ENCODE measurements around the gene FOXD1.
"Not testable (repeated sequence)": the region's sequence is repeated elsewhere in the genome, so short reads cannot be mapped to it uniquely, and the experiment has no call there.

Gene FOXD1

GRCh38 chr5:73417303-73418034 lies 31.1 kb downstream of the FOXD1 start:
- no peak for DNase-seq (ENCODE audit: low read depth)

DNA sequence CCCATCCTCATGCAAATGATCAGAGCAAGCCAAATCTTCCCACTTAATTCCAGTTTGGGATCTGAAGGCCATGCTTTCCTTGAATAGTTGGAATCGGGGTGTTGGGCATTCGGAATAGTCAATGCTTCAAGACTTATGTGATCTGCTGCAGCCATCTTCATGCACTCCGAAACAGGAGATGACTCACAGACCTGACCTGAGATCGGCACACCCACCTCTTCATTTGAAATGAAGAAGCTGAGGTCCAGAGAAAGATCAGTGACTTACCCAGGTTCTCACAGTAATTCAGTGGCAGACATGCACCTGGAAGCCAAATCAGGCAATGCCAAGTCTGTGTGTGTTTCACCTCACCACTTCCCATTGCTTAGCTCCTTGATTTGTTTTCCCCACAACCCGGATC lies 33.0 kb downstream of the FOXD1 start:
- DNase-seq (ENCODE audit: low read depth), result no peak

GRCh38 chr5:73415171-73415570 lies 33.4 kb downstream of the FOXD1 start:
- no peak for DNase-seq (ENCODE audit: low read depth)

DNA sequence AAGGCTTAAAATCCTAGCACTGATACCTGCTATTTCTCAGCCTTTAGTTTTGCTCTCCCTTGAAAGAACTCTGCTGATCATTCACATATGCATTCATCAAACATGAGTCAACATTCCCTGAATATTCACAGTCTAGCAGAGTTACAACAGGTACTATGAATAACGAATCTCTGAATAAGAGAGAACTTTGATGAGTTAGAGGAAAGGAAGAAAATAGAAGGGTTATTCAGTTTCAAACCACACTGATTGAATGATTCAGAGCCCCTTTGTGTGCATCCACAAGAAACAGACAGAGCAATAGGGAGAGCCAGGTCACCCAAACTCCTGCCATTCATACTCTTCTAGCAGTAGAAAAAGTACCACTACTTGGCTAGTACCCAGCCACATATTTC lies 36.0 kb downstream of the FOXD1 start:
- DNase-seq (ENCODE audit: low read depth), result no peak

DNA sequence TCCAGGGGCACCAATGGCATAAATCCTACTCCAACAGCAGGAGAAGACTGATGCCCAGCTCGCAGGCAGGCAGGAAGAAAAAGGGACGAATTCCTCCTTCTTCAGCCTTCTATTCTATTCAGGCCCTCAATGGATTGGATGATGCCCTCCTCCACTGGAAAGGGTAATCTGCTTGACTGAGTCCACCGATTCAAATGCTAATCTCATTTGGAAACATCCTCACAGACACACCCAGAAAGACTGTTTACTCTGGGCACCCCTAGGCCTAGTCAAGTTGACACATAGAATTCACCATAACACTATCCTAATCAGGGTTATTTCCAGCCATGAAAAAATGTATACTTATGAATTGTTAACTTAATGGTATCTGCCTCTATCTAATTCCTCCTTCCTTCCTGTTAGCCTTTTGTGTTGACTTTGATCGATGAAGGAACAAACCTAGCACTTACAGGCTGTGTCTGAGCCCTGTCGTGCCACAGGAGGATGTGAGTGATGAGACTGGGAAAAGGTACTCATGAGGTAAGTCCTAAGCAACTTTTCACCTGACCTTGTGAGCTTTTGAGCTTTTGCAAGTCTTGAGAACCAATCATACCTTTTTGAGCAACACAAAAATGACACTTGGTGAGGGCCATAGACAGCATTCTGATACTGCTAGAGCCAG lies 36.5 kb downstream of the FOXD1 start:
- no peak for DNase-seq (ENCODE audit: low read depth)

DNA sequence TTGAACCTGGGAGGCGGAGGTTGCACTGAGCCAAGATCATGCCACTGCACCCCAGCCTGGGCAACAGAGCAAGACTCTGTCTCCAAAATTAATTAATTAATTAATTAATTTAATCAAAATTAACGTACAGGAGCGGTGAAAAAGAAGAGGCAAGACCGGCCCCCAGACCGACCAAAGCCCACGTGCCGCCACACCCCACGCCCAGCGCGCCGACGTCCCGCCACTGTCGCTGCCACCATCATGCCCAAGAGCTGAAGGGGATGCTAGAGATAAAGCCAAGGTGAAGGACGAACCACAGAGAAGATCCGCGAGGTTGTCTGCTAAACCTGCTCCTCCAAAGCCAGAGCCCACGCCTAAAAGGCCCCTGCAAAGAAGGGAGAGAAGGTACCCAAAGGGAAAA lies 38.6 kb downstream of the FOXD1 start:
- DNase-seq (ENCODE audit: low read depth), result not testable (repeated sequence)

DNA sequence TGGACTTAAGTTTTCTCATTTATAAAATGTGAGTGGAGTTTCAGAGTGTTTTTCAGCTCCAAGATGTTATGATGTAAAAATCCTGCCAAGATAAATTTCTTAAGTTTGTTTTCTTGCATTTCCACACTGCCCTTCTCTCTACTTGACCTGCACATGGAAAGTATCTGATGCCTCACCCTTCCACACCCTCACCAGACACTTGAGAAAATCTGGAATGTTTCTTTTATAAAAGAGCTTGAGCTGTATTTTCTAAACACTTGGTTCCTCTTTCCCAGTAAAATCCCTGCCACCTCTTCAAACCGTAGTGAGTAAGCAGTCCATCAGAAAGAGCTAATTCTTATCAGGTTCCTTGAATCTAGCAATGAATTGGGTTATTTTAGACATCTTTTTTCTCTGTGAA lies 42.9 kb downstream of the FOXD1 start:
- DNase-seq (ENCODE audit: low read depth), result no peak

DNA sequence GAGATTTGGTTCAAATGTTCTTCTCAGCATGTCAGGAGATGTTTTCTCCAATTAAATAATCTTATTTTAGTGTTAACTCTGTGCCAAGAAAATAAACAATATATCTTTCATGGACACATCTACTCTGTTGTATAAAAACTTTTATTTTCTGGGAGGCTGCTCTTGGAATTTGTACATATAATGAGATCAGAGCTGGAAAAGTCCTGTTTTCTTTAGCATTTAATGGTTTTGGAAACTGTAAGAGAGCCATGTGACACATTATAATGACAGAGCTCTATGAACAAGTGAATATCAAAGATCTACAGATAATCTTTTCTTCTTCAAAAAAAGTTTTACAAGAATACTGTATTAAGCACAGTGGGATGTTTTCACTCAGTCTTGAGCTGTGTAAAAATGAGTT lies 48.8 kb downstream of the FOXD1 start:
- DNase-seq (ENCODE audit: low read depth), result no peak

Measured in CMK (cell line).